Ectodermal cell (in vitro differentiated cells): ENCODE results near the gene COL5A1.

Source experiments
- H3K27ac ChIP-seq: 2 replicates; pipeline ENCODE4 v1.7.0; 2013; ENCODE audit warnings: mild to moderate bottlenecking, low read depth, low read length; ENCODE audit not compliant: insufficient read depth, poor library complexity, severe bottlenecking
- H3K27me3 ChIP-seq: 2 replicates; pipeline ENCODE4 v1.7.0; 2013; ENCODE audit warnings: mild to moderate bottlenecking, low read length; ENCODE audit not compliant: insufficient read depth, control insufficient read depth, poor library complexity, severe bottlenecking
- H3K36me3 ChIP-seq: one replicate; pipeline ENCODE4 v1.7.0; 2013; ENCODE audit warnings: low read length; ENCODE audit not compliant: control insufficient read depth, insufficient read depth
- H3K4me1 ChIP-seq: one replicate; pipeline ENCODE4 v1.7.0; 2013; ENCODE audit warnings: low read length; ENCODE audit not compliant: control insufficient read depth, insufficient read depth
- H3K4me3 ChIP-seq: 2 replicates; pipeline ENCODE4 v1.7.0; 2013; ENCODE audit warnings: low read depth, low read length, control low read depth; ENCODE audit not compliant: insufficient read depth
- H3K9me3 ChIP-seq: 2 replicates; pipeline ENCODE4 v1.7.0; 2013; ENCODE audit warnings: mild to moderate bottlenecking, low read length, moderate library complexity; ENCODE audit not compliant: control insufficient read depth
- WGBS, 2 experiments: methylation state at CpG; one replicate each; pipeline ENCODE4 v1.1.7; 2013; ENCODE audit warnings: missing lambda C conversion rate in 2 of 2; 5-methylcytosine and 5-hydroxymethylcytosine counted together

The COL5A1 gene

DNA sequence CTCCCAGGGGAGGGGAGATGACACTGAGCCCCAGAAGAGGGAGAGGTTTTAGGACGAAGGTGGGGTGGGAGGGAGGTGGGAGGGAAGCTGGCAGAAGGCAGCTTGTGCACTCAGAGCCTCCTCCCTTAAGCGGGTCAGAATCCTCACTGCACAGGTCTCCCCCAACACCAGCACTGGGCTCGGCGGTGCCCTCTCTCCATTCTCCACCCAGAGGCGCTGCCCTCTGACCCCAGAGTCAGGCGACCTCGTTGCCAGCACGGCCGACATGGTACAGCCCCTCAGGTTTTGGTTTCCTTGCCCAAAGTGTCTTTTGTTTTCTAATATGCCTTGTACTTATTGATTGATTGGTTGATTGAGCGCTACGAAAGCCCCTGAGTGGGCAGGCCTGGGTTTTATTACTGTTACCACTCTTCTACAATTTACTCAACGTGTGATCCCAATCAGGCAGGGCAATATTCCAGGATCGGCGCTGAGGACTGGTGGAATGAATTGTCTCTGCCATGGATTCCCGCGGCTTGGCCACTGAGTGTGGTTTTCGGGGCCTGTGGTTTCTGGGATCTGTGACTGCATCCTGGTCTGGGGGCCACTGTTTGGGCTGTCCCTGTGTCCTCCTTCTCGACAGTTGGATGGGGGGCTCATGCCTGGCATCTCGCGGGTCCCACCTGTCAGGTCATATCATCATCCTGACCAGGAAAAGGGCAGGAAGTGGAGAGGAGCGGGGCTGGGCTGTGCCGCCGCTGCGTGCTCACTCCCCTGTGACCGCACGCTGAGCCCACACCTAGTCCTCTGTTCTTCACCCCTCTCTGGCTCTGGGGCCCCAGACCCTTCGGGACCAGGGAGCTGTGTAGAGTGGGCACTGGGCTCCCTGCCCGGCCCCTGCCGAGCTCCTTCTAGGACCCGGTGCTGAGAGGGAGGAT, 229.4 kb downstream of the COL5A1 start:
- H3K27me3 ChIP-seq: no peaks in the 10 kb centered on the region
- H3K9me3 ChIP-seq: no peaks in the 10 kb centered on the region
- H3K27ac ChIP-seq: no peak overlapping the region
- 91 to 93% methylated on average over 30 of the region's 30 CpGs for WGBS, 2 experiments
- H3K36me3 ChIP-seq: no peaks in the 10 kb centered on the region
- H3K4me3 ChIP-seq: no peak overlapping the region
- no peaks in the 10 kb centered on the region for H3K4me1 ChIP-seq

DNA sequence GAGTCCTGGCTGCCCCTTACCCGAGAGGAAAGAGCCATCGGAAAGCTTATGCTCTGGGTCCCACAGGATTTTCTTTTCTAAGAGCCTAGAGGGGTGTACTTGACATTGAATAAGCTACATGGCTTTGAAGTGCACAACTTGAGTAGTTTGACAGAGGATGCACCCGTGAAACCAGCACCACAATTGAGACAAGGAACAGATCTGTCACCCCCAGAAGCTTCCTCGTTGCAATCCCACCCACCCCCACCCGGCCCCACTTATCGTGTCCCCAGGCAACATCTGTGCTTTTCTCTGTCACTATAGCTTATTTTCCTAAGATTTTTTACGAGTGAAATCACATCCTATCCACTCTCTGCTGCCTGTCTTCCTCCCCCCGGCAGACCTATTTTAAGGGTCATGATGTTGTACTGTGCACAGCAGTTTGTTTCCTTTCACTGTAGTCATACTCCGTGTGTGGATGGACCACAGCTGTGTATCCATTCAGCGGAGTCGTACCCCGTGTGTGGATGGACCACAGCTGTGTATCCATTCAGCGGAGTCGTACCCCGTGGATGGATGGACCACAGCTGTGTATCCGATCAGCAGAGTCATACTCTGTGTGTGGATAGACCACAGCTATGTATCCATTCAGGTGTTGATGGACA, 230.2 kb downstream of the COL5A1 start:
- no peaks in the 10 kb centered on the region for H3K4me1 ChIP-seq
- H3K4me3 ChIP-seq: no peak overlapping the region
- H3K27me3 ChIP-seq: no peaks in the 10 kb centered on the region
- H3K36me3 ChIP-seq: no peaks in the 10 kb centered on the region
- 93 to 96% methylated on average over 16 of the region's 16 CpGs for WGBS, 2 experiments
- H3K9me3 ChIP-seq: no peaks in the 10 kb centered on the region
- H3K27ac ChIP-seq: no peak overlapping the region

DNA sequence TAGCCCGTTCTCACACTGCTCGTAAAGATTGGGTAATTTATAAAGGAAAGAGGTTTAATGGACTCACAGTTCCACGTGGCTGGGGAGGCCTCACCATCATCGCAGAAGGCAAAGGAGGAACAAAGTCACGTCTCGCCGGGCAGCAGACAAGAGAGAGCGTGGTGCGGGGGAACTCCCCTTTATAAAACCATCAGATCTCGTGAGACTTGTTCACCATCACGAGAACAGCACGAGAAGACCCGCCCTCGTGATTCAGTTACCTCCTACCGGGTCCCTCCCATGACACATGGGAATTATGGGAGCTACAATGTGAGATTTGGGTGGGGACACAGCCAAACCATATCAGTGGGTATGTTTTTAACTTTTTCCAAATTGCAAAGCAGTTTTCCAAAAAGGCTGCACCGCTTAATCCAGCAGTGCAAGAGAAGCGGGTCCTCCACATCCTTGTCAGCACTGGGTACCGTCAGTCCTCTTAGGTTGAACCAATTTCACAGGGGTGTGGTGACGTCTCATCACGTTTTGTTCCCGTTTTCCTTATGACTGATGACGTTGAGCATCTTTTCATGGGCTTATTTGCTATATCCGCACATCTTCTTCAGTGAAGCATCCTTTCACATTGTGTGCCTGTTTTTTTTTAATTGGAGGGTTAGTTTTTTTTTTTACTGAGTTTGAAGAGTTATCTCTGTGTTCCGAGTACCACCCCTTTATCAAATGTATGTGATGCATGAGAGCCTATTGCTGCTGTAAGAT, 231.1 kb downstream of the COL5A1 start:
- Histone ChIP-seq H3K27me3 (no peaks in the 10 kb centered on the region), H3K36me3 (no peaks in the 10 kb centered on the region), H3K4me1 (no peaks in the 10 kb centered on the region), H3K27ac (no peak overlapping the region), H3K9me3 (no peaks in the 10 kb centered on the region), H3K4me3 (no peak overlapping the region)
- 89 to 91% methylated on average over 23 to 24 of the region's 24 CpGs for WGBS, 2 experiments

DNA sequence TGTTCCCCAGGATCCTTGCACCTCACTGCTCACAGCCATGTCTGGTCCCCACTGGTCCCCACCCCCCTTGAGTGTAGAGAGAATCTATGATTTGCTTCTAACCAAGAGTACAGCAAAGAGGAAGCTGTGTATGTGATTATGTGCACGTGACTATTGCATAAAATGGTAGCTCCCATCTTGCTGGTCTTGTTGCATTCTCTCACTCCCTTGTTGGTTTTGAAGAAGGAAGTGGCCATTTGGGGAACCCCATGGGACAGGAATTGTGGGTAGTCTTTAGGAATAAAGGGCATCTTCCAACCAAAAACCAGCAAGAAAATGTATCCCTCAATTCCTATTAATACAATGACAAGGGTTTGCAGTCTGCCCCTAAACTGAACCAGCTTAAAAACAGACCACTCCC, 233.8 kb downstream of the COL5A1 start:
- 84 to 100% methylated on average over 1 of the region's 1 CpG for WGBS, 2 experiments

DNA sequence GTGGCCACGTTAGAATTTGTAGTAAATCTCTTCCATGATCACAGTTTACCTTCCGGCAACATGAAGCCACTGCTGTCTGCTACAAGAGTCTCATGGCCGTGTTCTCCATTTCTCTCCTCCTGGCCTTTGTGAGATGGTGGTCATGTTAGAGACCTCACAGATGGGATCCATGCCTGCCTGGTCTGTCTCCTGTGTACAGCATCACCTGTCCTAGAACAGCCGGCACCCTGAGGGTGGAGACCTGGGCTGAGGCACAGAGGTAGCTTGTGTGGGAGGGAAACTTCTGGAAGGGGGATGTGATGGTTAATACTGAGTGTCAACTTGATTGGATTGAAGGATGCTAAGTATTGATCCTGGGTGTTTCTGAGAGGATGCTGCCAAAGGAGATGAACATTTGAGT, 235.9 kb downstream of the COL5A1 start:
- Histone ChIP-seq H3K4me1 (no peaks in the 10 kb centered on the region), H3K9me3 (no peaks in the 10 kb centered on the region), H3K36me3 (no peaks in the 10 kb centered on the region), H3K4me3 (no peak overlapping the region), H3K27ac (no peak overlapping the region), H3K27me3 (no peaks in the 10 kb centered on the region)
- 94% methylated on average over 4 of the region's 4 CpGs for WGBS, 2 experiments

More for the DNA sequence above, 233.8 kb downstream of the COL5A1 start:
- H3K36me3 ChIP-seq: no peaks in the 10 kb centered on the region
- H3K4me3 ChIP-seq: no peak overlapping the region
- no peaks in the 10 kb centered on the region for H3K9me3 ChIP-seq
- no peak overlapping the region for H3K27ac ChIP-seq
- no peaks in the 10 kb centered on the region for H3K27me3 ChIP-seq
- H3K4me1 ChIP-seq: no peaks in the 10 kb centered on the region

DNA sequence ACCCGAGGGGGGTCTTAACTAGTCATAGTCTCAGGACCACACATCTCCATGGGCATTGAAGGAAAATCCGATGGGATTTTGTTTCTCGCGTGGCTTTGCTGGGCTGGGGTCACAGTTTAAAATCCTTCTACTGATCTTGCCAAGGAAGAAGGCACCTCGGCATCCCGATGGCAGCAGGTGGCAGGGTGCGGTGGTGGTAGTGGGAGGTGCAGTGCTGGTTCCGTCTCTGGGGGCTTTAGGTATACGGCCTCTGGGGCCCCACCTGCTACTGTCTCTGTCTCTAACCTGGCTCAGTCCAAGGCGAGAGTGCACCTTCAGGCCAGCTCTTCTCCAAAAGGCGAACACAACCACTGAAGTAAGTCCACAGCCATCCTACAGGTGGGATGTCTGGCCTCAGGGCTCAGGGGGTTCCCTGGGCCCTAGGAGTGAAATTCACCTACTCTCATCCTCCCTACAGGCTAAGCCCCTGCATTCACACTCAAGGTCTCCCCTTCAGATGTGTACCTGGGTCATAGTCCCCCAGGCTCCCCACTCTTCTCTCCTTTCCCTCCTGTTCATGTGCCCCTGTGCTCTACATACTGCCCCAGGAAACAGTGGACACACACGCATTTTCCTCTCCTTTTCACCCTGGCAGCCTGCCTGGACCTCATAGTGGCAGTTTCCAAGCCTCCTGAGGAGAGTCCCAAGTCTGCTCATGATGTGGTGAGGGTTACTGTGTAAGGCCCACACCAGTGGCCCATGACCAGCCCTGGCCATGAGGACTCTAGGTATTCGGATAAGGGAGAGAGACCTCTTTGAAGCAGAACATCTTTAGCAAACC, 238.3 kb downstream of the COL5A1 start:
- H3K27me3 ChIP-seq: no peaks in the 10 kb centered on the region
- H3K4me3 ChIP-seq: no peak overlapping the region
- no peaks in the 10 kb centered on the region for H3K9me3 ChIP-seq
- H3K27ac ChIP-seq: no peak overlapping the region
- no peaks in the 10 kb centered on the region for H3K36me3 ChIP-seq
- 93 to 96% methylated on average over 13 of the region's 13 CpGs for WGBS, 2 experiments
- H3K4me1 ChIP-seq: no peaks in the 10 kb centered on the region

DNA sequence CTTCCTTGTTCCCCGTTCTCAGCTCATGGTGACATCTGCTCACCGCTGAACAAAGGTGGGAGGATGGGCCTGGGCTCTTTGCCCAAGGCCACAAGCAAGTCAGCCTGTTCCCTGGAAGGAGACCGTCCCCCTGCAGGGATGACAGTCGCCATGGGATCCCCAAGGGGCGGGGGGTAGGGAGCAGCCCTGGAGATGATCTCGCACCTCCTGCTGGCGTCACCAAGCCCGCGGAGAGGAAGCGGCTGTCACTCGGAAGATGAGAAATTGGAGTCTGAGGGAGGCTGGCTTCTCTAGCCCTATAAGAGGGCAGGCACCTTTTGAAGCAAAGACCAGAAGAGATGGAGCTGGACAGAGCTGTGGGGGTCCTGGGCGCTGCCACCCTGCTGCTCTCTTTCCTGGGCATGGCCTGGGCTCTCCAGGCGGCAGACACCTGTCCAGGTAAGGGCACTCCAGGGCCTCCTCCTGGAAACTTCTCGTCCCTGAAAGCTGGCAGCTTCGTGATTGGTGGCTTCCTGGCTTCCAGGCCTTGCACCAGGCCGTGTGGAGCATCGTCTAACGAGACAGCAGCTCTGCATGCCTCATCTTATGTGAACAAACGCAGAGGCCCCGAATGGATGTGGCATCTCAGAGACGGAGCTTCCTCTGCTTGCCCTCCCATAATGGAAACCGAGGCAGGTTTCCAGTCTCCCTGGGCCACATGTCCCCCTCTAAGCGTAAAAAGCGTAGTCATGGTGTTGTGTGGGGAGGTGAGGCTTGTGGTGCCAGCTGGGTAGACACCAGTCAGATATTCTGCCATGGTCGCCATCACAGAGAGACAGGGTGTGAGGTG, 239.1 kb downstream of the COL5A1 start, which contains the start of gene FCN2:
Gene FCN2, plus strand, starts transcription at position 327 of the 829 bp plus-strand sequence. Its CDS starts 12 bp downstream, at position 339.
- WGBS, 2 experiments: 91 to 93% methylated on average over 25 of the region's 25 CpGs
- no peaks in the 10 kb centered on the region for H3K4me1 ChIP-seq
- no peaks in the 10 kb centered on the region for H3K27me3 ChIP-seq
- no peaks in the 10 kb centered on the region for H3K36me3 ChIP-seq
- no peak within 1 kb of the TSS for H3K27ac ChIP-seq
- H3K4me3 ChIP-seq: no peak within 1 kb of the TSS
- H3K9me3 ChIP-seq: no peaks in the 10 kb centered on the region

DNA sequence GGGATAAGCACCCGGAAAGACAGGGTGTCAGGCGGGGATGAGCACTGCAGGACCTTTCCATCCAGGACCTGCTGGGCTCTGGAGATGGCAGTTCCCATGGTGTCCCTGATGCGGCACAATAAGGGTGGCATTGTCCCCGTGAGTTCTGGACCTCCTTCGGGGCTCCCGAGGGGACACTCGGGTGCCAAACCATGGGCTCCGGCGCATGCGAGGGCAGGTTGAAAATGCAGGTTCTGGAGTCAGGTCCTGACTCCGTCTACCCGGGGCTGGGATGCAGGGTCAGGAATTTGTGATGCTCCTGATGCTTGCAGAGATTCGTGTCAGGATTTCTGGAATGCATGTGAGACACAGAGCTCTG, 239.7 kb downstream of the COL5A1 start:
- Histone ChIP-seq H3K4me1 (no peaks in the 10 kb centered on the region), H3K9me3 (no peaks in the 10 kb centered on the region), H3K4me3 (no peak overlapping the region), H3K36me3 (no peaks in the 10 kb centered on the region), H3K27ac (no peak overlapping the region), H3K27me3 (no peaks in the 10 kb centered on the region)
- 95% methylated on average over 13 of the region's 13 CpGs for WGBS, 2 experiments

DNA sequence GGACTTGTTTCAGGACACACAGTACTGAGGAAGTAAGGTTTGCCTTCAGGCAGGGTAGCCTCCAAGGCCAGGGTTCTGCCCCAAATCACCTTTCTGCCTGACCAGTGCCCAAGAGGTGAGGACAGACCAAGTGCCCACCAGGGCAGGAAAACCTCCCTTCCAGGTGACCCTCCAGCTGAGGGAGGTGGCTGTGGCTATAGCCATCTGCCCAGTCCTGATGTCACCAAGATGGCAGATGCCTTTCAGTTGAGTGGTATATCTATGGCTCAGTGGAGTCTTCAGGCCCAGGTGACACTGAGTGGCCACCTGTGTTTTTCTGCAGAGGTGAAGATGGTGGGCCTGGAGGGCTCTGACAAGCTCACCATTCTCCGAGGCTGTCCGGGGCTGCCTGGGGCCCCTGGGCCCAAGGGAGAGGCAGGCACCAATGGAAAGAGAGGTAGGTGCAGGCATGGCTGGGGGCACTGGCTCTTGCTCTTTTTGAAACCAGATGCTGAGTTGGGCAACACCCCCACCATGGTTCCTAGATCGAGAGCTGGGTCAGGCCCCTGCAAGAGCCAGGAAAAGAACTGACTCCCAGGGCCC, 240.7 kb downstream of the COL5A1 start:
- H3K36me3 ChIP-seq: no peaks in the 10 kb centered on the region
- 93 to 95% methylated on average over 3 of the region's 3 CpGs for WGBS, 2 experiments
- H3K27me3 ChIP-seq: no peaks in the 10 kb centered on the region
- H3K27ac ChIP-seq: no peak overlapping the region
- H3K4me1 ChIP-seq: no peaks in the 10 kb centered on the region
- H3K4me3 ChIP-seq: no peak overlapping the region
- H3K9me3 ChIP-seq: no peaks in the 10 kb centered on the region
